ENCODE data around the gene EIF2B2.

GRCh38 chr14:75016815-75017214, 14.1 kb downstream of the EIF2B2 start:
- no peak for TF ChIP-seq CTCF (IDR thresholded peaks at IDR 0.05)
- no peak for TF ChIP-seq POLR2A (IDR thresholded peaks at IDR 0.05; ENCODE audit: low read depth)
- no peak for TF ChIP-seq POLR2AphosphoS5 (IDR thresholded peaks at IDR 0.05)
- no peak for TF ChIP-seq EP300 (IDR thresholded peaks at IDR 0.05)
